Astrocyte (in vitro differentiated cells and primary cell): ENCODE measurements around the gene TLR5. TPM values are rescaled to one million over a fixed set of nuclear protein-coding genes. Genes with fewer than 3 reads are reported as not detected.

Experiments used
- DNase-seq: peaks from one replicate; pipeline ENCODE4 v3.0.0-alpha.2; 2010; ENCODE audit warnings: low read depth
- FAIRE-seq: peaks from 2 replicates; lab custom pipeline; 2011; peaks lifted over from hg19 to GRCh38; lab: Jason Lieb, UNC
- H2AFZ ChIP-seq: 2 replicates; pipeline ENCODE4 v1.6.0; 2012; ENCODE audit warnings: low read depth, low read length, inconsistent platforms
- H3K27ac ChIP-seq: 2 replicates; pipeline ENCODE4 v1.5.1; 2011; ENCODE audit warnings: low read depth, low read length, inconsistent platforms
- H3K27me3 ChIP-seq: 2 replicates; pipeline ENCODE4 v1.6.0; 2011; ENCODE audit warnings: low read length, inconsistent platforms; ENCODE audit not compliant: insufficient read depth
- H3K36me3 ChIP-seq: 2 replicates; pipeline ENCODE4 v1.5.1; 2011; ENCODE audit warnings: low read length, inconsistent platforms; ENCODE audit not compliant: insufficient read depth
- H3K4me1 ChIP-seq: 2 replicates; pipeline ENCODE4 v1.5.1; 2011; ENCODE audit warnings: low read length, inconsistent platforms; ENCODE audit not compliant: insufficient read depth
- H3K4me2 ChIP-seq: 2 replicates; pipeline ENCODE4 v1.6.0; 2012; ENCODE audit warnings: low read length, inconsistent platforms
- H3K4me3 ChIP-seq: 2 replicates; pipeline ENCODE4 v1.5.1; 2011; ENCODE audit warnings: low read depth, mild to moderate bottlenecking, low read length, inconsistent platforms; ENCODE audit not compliant: insufficient read depth
- H3K79me2 ChIP-seq: 2 replicates; pipeline ENCODE4 v1.6.0; 2012; ENCODE audit warnings: mild to moderate bottlenecking, low read length, inconsistent platforms; ENCODE audit not compliant: insufficient read depth
- H3K9ac ChIP-seq: 2 replicates; pipeline ENCODE4 v1.6.0; 2012; ENCODE audit warnings: mild to moderate bottlenecking, low read length, inconsistent platforms
- H3K9me3 ChIP-seq: 2 replicates; pipeline ENCODE4 v1.5.1; 2012; ENCODE audit warnings: low read depth, mild to moderate bottlenecking, low read length, inconsistent platforms; ENCODE audit not compliant: insufficient read depth
- H4K20me1 ChIP-seq: 2 replicates; pipeline ENCODE4 v1.6.0; 2012; ENCODE audit warnings: low read length, inconsistent platforms; ENCODE audit not compliant: insufficient read depth
- H3K27ac Mint-ChIP-seq: one replicate; pipeline ENCODE4 v1.8.0; 2021; ENCODE audit warnings: mild to moderate bottlenecking, mixed read lengths; ENCODE audit not compliant: unreplicated experiment
- H3K27me3 Mint-ChIP-seq: one replicate; pipeline ENCODE4 v1.8.0; 2021; ENCODE audit warnings: low read depth, mixed read lengths; ENCODE audit not compliant: unreplicated experiment
- H3K36me3 Mint-ChIP-seq: one replicate; pipeline ENCODE4 v1.8.0; 2021; ENCODE audit warnings: low read depth, mixed read lengths; ENCODE audit not compliant: unreplicated experiment
- H3K4me1 Mint-ChIP-seq: one replicate; pipeline ENCODE4 v1.8.0; 2021; ENCODE audit warnings: low read depth, mixed read lengths; ENCODE audit not compliant: unreplicated experiment
- H3K4me3 Mint-ChIP-seq: one replicate; pipeline ENCODE4 v1.8.0; 2021; ENCODE audit warnings: mild to moderate bottlenecking, moderate library complexity, mixed read lengths; ENCODE audit not compliant: unreplicated experiment
- H3K9me3 Mint-ChIP-seq: one replicate; pipeline ENCODE4 v1.8.0; 2021; ENCODE audit warnings: mild to moderate bottlenecking, mixed read lengths; ENCODE audit not compliant: unreplicated experiment
- EZH2 ChIP-seq: IDR thresholded peaks from 2 replicates; pipeline ENCODE4 v1.6.1; 2012; ENCODE audit warnings: mild to moderate bottlenecking, low read length, inconsistent platforms; ENCODE audit not compliant: insufficient read depth
- total RNA-seq: library from RNA; stranded (reverse); gene quantifications from 2 replicates; pipeline ENCODE4 v1.2.1, GENCODE V29; 2021
- TF ChIP-seq, protein P1 (sequence below): IDR thresholded peaks from 2 replicates; pipeline ENCODE4 v1.5.1; 2011; ENCODE audit warnings: low read depth, mild to moderate bottlenecking, inconsistent platforms, low read length, moderate library complexity; ENCODE audit not compliant: insufficient read depth

Gene TLR5
- total RNA-seq, 1 donor from 2014 or later: 1.1 TPM

DNA sequence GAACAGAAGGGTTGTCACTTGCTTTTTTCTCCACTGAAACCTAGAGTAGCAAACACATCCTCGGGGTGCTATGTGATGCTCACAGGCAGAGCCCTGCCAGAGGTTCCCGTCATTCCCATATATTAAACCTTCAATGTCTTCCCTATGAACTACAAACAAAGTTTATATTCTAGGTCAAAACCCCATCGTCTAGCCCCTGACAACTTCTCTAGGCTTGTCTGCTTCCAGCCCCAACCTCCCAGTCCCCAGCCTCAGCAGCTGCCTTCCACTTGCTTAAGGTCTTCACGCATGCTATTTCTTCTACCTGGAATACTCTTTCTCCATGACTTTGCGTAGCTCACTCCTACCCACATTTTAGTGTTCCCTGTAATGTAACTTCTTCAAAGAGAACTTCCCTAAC is 1.9 kb upstream of the TLR5 start:
- no peaks in the 10 kb centered on the region for H3K36me3 ChIP-seq
- FAIRE-seq (no peak), DNase-seq (no peak)
- no peak overlapping the region for H3K4me3 ChIP-seq
- TF ChIP-seq, protein P1, sequence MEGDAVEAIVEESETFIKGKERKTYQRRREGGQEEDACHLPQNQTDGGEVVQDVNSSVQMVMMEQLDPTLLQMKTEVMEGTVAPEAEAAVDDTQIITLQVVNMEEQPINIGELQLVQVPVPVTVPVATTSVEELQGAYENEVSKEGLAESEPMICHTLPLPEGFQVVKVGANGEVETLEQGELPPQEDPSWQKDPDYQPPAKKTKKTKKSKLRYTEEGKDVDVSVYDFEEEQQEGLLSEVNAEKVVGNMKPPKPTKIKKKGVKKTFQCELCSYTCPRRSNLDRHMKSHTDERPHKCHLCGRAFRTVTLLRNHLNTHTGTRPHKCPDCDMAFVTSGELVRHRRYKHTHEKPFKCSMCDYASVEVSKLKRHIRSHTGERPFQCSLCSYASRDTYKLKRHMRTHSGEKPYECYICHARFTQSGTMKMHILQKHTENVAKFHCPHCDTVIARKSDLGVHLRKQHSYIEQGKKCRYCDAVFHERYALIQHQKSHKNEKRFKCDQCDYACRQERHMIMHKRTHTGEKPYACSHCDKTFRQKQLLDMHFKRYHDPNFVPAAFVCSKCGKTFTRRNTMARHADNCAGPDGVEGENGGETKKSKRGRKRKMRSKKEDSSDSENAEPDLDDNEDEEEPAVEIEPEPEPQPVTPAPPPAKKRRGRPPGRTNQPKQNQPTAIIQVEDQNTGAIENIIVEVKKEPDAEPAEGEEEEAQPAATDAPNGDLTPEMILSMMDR: no peak
- no peak for TF ChIP-seq EZH2
- H3K4me1 Mint-ChIP-seq: peaks cover 16% of the 10 kb centered on the region
- no peak overlapping the region for H3K27ac Mint-ChIP-seq
- no peaks in the 10 kb centered on the region for H4K20me1 ChIP-seq
- no peaks in the 10 kb centered on the region for H3K79me2 ChIP-seq
- H3K27me3 Mint-ChIP-seq: peaks cover 8% of the 10 kb centered on the region
- H3K4me1 ChIP-seq: no peaks in the 10 kb centered on the region
- H3K36me3 Mint-ChIP-seq: no peaks in the 10 kb centered on the region
- H3K27ac ChIP-seq: no peak overlapping the region
- H3K9ac ChIP-seq: no peak overlapping the region
- H3K4me3 Mint-ChIP-seq: no peak overlapping the region
- no peak overlapping the region for H2AFZ ChIP-seq
- peaks cover 6% of the 10 kb centered on the region for H3K9me3 Mint-ChIP-seq
- no peak overlapping the region for H3K4me2 ChIP-seq
- H3K9me3 ChIP-seq: no peaks in the 10 kb centered on the region
- peaks cover 2% of the 10 kb centered on the region for H3K27me3 ChIP-seq

DNA sequence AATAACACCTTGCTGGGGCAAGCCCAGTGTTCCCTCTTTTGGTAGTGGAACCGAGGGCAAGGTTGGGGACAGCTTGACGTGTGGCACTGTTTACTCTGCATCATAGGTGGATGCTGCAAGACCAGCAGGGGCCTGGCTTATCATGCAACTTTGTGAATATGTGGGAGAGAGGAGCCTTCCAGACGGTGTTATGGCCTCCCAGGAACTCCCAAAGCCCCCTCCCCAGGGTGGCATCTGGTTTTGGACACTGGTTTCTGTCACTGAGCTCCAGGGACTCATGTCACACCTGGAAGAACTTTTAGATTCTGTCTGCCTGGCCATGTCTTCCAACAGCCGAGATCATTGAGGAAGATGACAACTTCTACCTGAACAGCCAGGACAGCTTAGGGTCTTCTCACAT is 1.4 kb upstream of the TLR5 start:
- Histone ChIP-seq H3K4me2 (no peak overlapping the region), H3K79me2 (no peaks in the 10 kb centered on the region), H3K4me3 (no peak overlapping the region), H2AFZ (no peak overlapping the region), H3K36me3 (no peaks in the 10 kb centered on the region), H3K27ac (no peak overlapping the region), H3K4me1 (no peaks in the 10 kb centered on the region), H3K27me3 (peaks cover 2% of the 10 kb centered on the region), H3K9me3 (no peaks in the 10 kb centered on the region), H3K9ac (no peak overlapping the region), H4K20me1 (no peaks in the 10 kb centered on the region)
- Mint-ChIP-seq H3K9me3 (peaks cover 6% of the 10 kb centered on the region), H3K36me3 (no peaks in the 10 kb centered on the region), H3K4me1 (peaks cover 16% of the 10 kb centered on the region), H3K27me3 (peaks cover 8% of the 10 kb centered on the region), H3K27ac (no peak overlapping the region), H3K4me3 (no peak overlapping the region)
- FAIRE-seq (no peak), DNase-seq (no peak)
- TF ChIP-seq, protein P1: no peak
- TF ChIP-seq EZH2: no peak

DNA sequence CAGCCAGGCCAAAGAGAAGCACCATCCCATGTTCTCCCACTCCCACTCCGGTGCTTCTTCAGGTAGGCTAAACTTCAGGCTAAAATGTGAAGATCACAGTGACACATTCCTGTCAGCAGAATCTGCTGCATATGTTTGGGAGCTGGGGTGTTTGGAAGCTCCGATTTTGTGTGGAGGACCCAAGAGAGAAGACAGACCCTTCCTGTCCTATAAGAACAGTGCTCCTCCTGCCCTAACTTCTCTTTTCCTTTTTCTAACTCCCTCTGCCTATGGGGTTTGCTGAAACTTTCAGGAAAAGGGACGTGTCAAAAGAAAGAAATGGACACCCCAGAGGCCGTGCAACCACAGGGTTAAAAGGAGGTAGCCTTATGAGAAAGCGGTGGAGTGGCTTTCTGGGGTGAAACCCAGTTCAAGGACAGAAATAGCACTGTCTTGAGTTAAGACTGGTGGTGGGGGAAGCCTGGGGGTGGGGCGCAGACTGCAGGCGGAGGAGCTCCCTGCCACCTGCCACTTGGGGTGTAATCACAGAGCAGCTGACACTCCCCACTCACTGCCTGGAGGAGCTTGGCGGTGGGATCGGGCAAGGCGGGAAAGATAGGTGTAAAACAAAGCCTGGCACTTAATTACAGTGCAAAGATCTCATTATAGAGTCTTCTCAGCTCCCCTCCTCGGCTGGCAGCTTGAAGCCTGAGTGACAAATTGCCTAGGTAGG is 645 bp upstream of the TLR5 start:
- TF ChIP-seq, protein P1: no peak
- TF ChIP-seq EZH2: no peak

More for the DNA sequence above, 645 bp upstream of the TLR5 start:
- H3K4me2 ChIP-seq: peak overlapping the region; percentile 85
- H3K4me1 Mint-ChIP-seq: peaks cover 16% of the 10 kb centered on the region
- peaks cover 8% of the 10 kb centered on the region for H3K27me3 Mint-ChIP-seq
- H3K9ac ChIP-seq: peak overlapping the region; percentile 61
- H3K9me3 ChIP-seq: no peaks in the 10 kb centered on the region
- H3K36me3 ChIP-seq: no peaks in the 10 kb centered on the region
- H3K79me2 ChIP-seq: no peaks in the 10 kb centered on the region
- peak overlapping the region; percentile 85 for H2AFZ ChIP-seq
- DNase-seq (no peak), FAIRE-seq (no peak)
- H3K27me3 ChIP-seq: peaks cover 2% of the 10 kb centered on the region
- H3K27ac Mint-ChIP-seq: no peak overlapping the region
- H3K4me3 ChIP-seq: peak overlapping the region; percentile 56
- no peaks in the 10 kb centered on the region for H3K4me1 ChIP-seq
- no peak overlapping the region for H3K27ac ChIP-seq
- H4K20me1 ChIP-seq: no peaks in the 10 kb centered on the region
- no peaks in the 10 kb centered on the region for H3K36me3 Mint-ChIP-seq
- peaks cover 6% of the 10 kb centered on the region for H3K9me3 Mint-ChIP-seq
- H3K4me3 Mint-ChIP-seq: peak overlapping the region; percentile 24
